Dermis microvascular lymphatic vessel endothelial cell (primary cell): ENCODE measurements around the gene NRXN2. TPM values are rescaled to one million over a fixed set of nuclear protein-coding genes. Genes with fewer than 3 reads are reported as not detected.

Source experiments
- DNase-seq, 2 donors: peaks; one replicate each; pipeline versions ENCODE4 v3.0.0 to v3.0.0-alpha.2; 2010; ENCODE audit warnings: low read depth in 2 of 2
- total RNA-seq: library from RNA; depleted of rRNA; stranded (reverse); fragments of >200 nt; gene quantifications from 2 replicates; pipeline ENCODE4 v1.2.1, GENCODE V29; 2014

NRXN2 gene
- total RNA-seq, 1 donor from 2014 or later = not detected

DNA sequence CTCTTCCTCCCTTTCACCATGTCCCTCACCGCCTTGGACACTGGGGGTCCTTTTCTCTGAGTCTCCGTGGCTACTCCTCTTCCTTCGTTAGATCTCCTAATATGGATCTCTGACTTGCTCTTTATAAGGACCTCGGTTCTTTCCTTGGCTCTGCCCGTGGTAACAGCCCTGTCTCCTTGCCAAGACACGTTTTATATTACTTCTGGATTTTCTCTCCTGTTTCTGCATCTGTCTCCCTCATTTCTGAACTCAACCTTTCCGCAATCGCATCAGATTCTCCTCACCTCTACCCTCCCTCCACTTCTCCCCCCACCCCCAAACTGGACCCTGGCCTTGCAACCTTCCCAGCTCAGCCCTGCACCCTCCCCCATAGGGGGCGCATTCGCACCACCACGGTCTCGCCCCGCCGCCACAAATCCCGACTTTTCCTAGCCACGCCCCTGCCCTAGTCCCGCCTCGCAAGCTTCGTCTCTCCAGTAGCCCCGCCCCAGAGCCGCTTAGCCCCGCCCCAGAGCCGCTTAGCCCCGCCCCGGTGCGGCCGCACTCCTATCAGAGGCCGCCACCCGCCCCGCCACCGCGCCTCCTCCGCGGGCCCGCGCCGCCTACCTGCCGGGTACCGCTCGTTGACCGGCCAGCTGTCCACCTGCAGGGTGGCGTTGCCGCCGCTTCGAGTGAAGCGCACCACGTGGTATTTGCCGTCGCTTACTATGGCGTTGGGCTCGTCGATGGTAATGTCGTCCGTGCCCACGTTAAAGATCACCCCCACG is 93.0 kb downstream of the NRXN2 start:
- peak in 1 of 2 donors; percentile 19 for DNase-seq

- no peak for DNase-seq
Observed at GRCh38 chr11:64629103-64629502, 93.9 kb downstream of the NRXN2 start.

GRCh38 chr11:64628596-64628995 is 94.4 kb downstream of the NRXN2 start:
- no peak for DNase-seq

DNA sequence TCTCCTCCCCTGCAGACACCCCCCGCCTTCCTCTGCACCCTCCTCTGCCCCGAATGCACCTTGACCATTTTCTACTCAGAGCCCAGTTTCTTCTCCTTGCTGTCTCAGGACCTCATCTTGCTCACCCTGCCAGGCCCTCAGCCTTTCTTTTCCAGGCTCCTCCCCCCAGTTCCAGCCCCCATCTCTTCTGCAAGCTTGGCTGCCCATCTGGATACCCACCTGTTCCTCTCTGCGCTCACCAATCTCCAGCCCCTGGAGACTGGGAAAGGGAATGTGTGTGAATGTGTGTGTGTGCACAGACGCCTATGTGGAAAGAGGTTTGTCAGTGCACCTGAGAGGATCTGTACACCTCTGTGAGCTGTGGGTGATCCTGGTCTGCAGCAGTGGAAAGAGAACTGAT is 95.6 kb downstream of the NRXN2 start:
- no peak for DNase-seq

GRCh38 chr11:64626637-64627036 is 96.4 kb downstream of the NRXN2 start:
- DNase-seq = no peak

DNA sequence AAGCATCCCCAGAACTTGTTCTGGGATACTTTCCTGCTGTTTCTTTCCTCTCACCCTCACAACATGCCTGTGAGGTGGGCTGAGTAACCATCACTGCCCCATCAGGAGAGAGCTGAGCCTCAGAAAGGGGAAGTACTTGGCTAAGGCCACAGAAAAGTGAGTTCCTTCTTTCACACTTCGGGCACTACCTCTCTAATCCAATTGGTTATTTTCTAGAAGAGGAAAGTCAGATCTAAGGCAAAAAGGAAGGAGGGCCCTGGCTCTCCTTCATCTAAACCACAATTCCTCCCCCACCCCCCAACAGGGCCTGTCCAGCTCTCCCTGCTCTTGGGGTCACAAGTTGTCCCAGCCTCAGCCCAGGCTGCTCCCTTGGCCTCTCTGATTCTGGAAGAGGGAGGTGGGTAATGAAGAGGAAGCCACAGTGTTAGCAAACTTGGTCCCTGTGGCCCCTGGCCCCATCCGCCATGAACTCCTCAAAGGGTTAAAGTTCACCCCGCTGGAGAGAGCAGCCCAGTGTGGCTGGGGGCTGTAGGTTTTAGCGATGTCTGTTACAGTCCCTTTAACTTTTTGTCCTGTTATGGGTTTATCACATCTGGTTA is 98.0 kb downstream of the NRXN2 start:
- DNase-seq = no peak

GRCh38 chr11:64622681-64623080 is 100.3 kb downstream of the NRXN2 start:
- no peak for DNase-seq

DNA sequence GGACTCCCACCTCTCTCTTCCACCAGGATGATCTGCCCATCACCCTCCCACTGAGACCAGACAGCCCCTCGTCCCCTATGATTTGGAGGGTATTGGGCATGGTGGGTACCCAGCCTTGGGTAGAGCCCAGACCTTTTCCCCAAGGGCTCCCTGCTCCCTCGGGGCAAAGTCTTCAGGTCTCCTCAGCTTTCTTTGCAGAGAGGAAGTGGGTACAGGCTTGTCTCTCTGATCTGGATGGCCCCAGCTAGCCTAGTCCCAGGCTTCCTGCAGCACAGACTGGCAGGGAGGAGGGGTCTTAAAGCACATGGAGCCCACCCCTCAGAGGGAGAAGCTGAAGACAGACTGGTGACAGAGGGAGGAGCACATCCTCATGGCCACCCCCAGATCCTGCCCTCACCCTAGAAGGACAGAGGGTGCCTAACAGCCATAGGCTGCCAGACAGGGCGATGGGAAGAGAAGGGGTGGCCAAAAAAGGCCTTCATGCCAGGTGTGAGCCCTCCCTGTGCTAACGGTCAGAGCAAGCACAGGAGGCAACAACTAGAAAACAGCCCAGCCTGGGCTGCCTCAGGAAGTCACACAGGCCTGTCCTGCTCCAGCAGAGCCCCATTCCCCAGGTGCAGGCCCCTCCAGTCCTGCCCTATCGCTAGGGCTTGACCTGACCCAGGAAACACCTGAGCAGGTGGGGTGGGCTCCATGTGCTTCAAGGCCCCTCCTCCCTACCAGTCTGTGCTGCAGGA is 101.5 kb downstream of the NRXN2 start:
- DNase-seq = no peak

DNA sequence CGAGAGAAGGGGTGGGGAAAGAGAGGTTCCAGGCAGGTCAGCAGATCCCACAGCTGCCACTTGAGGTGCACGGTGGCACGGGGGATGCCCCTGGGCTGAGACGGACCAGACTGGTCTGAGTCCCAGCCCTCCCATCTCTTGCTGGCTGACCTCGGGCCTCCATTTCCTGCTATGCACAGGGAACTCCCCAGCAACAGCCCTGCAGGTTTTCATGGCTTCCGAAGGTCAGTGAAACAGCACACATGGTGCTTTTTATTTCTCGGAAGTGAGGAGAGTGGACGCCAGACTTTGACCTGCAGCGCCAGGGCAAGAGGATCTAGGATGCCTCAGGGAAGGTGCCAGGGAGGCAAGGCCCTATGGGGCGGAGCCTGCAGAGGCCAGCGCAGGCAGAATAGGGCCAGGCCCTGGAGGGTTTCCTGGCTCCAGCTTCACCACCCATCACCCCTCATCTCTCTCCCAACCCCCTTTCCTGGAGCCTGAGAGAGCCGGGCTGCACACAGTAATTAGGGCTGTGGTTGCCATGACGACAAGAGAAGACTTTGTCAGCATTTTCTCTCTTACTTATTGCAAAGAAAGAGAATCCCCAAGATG is 102.5 kb downstream of the NRXN2 start:
- DNase-seq = peak; percentile 5 to 19

DNA sequence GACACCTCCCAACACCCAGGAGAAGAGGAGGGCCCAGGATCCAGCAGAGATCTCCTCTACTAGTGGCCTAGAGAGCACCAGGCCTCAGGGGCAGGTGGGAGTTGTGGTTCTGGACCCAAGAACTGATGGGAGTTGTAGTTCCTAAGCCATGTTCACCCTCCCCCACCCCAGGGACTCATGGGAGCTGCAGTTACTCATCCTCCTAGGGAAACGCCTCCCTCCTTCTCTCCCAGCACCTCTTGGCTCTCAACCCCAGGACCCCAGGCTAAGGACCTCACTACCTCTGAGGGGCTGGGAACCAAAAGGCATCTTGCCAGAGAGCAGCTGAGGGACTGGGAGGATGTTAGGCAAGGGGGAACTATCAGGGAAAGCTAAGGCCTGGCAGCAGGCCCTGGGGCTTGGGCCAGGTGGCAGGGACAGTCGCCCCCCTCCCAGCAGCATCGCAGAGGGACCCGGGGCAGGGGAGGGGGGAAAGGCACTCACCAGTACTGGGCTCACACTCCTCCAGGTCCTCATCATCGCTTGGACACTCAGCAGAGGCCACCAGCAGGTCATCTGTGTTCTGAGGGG is 103.1 kb downstream of the NRXN2 start:
- DNase-seq = peak in 1 of 2 donors; percentile 10

DNA sequence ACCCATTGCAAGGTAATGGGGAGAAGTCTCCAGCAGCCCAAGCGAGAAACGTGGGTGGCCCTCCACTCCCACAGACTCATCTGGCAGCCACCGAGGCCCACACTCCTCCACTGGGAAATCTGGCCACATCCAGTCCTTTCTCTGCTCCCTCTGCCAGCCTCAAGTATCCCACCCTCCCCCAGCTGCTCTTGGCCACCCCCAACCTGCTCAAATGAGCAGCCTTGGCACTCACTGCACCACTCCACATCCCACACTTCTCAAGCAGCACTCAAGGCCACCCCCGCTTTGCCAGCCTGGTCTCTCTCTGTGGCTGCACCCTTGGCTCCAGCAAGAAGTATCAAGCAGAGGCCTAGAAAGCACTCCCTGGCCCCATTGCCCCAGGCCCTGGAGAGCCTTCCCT is 103.8 kb downstream of the NRXN2 start:
- no peak for DNase-seq

GRCh38 chr11:64616817-64617216 is 106.2 kb downstream of the NRXN2 start:
- DNase-seq = no peak

DNA sequence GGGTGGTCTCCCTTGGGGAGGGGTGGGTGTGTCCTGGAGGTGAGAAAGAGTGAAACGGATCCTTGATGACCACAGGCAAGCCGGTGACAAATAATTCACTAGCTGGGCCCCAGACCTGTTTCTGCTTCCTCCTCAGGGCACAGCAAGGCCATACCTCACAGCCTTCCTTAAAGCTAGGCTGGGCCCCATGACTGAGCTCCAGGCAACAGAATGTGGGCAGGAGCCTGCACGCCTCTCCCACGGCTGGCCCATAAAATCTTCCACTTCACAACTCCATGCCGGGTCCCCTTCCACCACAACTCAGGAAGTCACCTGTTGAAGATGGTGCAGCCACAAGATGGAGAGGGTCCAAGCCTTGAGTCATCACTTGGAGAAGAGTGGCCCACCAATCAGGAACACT is 108.1 kb downstream of the NRXN2 start:
- DNase-seq = no peak

- no peak for DNase-seq
Observed at GRCh38 chr11:64613648-64614047, 109.3 kb downstream of the NRXN2 start.

DNA sequence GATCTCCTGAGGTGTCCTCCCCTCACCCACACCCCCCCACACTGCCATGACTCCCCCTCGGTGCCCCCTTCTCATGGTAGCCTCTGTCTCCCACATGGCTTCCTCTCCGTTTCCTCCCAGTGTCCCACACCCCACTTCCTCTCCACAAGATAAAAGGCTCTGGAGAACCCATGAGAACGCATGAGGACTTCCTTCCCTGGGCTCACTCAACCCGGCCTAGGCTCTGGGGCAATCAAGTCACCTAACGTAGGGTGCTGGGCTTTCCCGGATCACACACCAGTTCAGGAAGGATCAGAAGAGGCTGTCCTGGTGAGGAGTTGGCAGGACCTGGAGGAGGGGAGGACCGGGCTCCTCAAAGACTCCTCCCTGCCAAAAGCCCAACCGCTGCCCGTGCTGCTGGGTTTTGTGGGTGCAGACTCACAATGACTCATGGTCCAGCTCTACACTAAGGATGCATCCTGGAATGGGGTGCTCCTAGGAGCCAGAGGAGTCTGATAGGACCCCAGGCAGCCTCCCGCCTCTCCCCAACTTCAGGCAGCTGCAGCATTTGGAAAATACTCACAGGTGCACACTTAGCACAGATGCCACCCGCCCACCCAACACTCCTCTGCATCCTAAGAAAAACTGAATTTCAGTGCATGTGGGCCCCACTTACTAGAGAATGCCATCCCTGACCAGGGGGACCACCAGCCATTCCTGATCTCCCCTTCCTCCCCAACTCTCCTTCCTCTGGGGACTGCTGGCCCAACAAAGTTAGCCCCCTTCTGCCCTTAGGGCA is 110.9 kb downstream of the NRXN2 start:
- DNase-seq = no peak

DNA sequence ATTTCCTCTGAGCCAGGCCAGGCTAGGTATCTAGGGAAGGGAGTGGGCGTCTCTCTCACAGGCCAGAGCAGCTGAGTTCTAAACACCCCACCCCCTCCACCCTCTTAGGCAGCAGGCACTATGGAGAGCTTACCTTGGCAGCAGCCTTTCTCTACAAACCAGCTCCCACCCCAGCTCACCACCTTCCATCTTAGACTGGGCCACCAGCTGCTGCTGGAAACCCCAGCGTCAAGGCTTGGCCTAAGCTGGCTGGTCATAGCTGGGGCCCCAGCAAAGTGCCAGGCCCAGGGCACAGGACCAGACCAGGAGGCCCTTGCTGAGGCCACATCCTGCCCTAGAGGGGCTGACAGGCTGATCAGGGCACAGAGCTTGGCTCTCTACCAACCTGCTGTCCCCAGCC is 111.8 kb downstream of the NRXN2 start:
- no peak for DNase-seq

DNA sequence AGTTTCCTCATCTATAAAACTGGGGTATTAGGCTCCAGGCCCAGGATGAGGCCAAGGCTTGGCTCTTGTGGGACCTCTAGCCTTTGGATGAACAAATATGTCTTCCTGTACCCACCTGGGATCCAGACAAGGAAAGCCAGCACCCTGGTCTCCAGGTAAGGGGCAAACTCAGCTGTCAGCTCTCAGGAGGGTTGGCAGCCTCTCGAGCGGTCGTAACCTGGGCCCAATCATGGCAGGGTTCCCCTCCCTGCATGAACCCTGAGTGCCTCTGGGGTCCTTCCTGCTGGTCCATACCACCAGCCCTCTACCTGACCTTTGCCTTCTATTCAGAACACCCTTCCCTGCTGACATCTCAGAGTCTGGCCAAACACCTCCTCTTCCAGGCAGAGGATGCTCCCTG is 112.4 kb downstream of the NRXN2 start:
- no peak for DNase-seq

DNA sequence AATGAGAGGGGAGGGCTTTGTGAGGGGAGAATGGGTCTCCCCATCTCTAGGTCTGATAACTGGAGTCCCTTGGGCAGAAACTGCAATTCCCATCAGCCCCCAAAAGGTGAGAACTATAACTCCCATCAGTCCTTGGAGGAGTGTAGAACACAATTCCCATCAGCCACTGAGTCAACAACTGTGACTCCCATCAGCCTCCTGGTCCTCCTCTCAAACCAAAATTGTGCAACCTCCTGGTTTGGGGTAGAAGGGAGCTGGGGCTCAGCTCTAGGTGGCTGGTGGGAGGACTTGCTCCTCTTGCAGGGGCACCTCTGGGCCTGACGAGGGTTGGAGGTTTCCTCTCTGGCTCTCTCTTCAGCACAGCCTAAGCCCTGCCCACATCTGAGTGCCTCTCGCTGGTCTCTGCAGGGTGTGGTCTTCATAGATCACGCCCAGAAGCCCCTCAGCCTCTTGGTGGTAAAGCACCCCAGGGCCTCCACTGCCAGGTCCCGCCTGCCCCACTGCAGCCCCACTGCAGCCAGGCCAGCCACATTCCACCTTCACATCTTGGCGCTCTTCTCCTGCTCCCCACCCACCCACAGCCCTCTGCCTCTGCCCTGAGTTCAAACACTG is 113.5 kb downstream of the NRXN2 start:
- no peak for DNase-seq

DNA sequence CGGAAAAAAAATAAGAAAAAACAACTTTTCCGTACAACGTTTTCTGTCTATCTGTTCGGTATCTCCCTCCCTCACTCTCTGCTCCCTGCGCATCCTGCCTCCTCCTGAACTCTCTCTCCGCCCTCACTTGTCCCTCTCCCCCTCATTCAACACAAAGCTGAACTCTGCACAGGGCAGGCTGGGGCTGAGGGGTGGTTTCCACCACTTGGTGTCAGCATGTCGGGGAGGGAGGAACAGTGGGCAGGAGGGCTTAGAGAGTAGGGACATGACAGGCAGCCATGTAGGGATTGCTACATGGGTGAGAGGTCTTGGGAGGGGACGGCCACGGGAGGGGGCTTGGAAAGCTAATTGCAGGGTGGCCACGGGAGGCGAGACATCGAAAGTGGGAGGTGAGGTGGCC is 114.4 kb downstream of the NRXN2 start:
- DNase-seq = no peak

DNA sequence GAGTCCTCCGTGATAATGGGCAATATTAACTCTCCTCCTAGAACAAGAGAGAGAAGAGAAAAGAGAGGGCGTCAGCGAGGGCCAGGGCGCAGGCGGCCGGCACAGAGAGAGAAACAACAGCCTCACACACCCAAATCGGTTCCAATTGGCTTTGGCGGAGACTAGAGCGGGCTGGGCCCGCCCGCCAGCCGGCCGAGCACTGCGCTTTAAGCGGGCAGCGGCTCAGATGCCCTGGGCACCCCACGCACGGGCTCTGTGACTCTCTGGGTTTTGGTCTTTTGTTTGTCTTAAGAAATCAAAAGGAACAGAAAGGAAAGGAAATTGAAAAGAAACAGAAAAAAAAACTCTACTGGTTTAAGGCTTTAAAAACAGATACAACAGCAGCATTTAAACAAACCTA is 115.0 kb downstream of the NRXN2 start:
- no peak for DNase-seq
